Measurements from ENCODE around the gene EPO.
"Not testable (repeated sequence)": the region's sequence is repeated elsewhere in the genome, so short reads cannot be mapped to it uniquely, and the experiment has no call there.

The EPO gene

DNA sequence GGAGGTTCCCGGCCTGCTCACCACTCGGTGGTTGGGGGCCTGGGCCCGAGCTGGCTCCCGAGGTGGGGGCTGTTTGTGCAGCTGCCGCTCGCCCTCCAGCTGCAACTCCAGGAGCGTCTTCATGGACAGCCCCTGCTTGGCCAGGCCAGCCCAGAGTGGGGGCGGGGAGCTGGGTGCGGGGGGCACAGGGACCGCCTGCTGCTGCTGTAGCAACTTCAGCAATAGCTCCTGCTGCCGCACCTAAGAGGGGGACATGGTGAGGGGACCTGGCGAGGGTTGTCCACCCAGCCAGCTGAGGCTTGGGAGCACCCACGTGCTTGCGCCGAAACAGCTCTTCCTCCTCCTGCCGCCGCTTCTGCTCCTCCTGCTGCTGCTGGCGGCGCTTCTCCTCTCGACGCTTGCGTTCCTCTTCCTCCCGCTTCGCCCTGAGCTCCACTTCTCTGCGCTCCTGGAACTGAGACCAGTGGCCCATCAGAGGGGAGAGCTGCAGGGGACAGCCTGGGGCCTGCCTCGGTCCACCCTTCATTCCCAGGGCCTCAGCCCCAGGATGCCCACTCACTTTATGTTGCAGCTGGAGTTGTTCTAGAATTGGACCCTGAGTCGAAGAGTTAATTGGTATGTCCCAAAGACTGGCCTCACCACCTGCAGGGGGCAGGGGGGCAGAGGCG, 37.1 kb upstream of the EPO start:
- DNase-seq (ENCODE audit: low spot score), result no peak

GRCh38 chr7:100683659-100684533, 36.4 kb upstream of the EPO start:
- no peak for DNase-seq (ENCODE audit: low spot score)

GRCh38 chr7:100684534-100685042, 35.7 kb upstream of the EPO start:
- no peak for DNase-seq (ENCODE audit: low spot score)

DNA sequence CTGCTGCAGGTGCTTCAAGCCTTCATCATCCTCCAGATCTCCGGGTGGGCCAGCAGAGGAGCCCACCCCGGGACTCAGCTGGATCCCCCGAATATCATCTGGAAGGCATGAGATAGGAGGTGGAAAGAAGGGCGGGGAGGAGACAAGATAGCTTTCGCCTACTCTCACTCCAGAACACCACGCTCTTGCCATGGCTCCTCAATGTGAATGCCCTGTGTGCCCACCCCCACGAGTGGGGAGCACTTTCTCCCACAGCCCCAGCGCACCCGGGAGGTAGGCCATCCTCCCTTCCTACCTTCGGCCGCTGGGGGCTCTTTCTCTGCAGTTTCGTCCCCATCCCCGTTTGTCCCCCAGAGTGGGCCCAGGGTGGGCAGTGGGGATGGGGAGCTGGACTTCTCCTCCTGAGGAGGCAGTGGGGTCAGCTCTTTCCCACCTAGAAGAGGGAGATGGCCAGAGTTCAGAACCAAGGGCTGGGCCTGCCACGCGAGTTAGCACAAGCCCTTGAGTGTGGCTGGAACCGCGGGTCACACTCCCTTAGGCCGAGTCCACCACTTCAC, 35.1 kb upstream of the EPO start:
- DNase-seq (ENCODE audit: low spot score), result no peak

- no peak for DNase-seq (ENCODE audit: low spot score)
Measured at GRCh38 chr7:100685631-100686145, 34.6 kb upstream of the EPO start.

DNA sequence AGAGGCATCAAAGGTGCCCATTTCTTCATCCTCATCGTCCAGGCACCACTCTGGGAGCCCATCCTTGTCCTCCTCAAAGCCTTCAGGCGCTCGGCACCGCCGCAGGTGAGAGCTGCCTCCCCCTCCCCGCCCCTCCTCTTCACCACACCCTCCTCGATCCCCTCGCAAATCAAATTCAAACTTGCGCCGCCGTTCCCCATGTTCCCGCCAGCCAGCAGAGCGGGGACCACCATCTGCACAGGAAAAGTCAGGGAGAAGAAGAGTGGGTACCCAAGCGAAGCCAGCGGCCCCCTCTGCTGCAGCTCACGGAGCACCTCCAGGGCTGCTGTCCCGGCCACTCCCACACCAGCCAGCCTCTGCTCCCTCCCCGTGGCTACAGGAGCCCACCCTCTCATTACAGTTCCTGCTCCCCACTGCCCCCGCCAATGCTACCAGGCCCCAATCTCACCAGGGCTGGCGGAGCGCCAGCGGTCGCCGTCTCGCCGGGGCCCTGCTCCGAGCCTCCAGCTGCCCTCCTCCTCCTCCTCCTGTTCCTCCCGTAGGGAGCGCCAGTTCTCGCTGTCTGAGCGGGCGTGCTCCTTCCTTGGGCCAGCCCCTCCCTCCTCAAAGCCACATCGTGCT, 34.0 kb upstream of the EPO start:
- DNase-seq (ENCODE audit: low spot score), result no peak

DNA sequence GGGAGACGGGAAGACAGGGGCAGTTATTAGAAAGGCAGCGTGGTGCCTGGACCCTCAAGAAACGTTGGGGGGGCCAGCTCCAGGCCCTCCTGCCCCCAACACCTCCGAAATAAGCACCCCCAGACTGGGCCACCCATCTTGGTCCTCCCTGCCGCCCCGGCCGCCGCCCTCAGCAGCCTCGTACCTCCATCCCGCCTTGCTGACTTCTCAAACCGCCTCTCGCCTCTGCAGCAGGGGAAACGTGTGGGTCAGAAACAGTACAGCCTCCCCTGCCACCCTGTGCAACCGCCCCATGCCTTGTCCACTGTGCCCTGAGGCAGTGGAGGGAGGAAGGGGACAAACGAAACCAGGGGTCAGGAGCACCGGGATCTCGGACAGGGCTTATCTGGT, 33.5 kb upstream of the EPO start:
- DNase-seq (ENCODE audit: low spot score), result no peak

- no peak for DNase-seq (ENCODE audit: low spot score)
Measured at GRCh38 chr7:100687261-100687660, 33.0 kb upstream of the EPO start.

- DNase-seq (ENCODE audit: low spot score), result no peak
Measured at GRCh38 chr7:100687751-100688300, 32.4 kb upstream of the EPO start.

DNA sequence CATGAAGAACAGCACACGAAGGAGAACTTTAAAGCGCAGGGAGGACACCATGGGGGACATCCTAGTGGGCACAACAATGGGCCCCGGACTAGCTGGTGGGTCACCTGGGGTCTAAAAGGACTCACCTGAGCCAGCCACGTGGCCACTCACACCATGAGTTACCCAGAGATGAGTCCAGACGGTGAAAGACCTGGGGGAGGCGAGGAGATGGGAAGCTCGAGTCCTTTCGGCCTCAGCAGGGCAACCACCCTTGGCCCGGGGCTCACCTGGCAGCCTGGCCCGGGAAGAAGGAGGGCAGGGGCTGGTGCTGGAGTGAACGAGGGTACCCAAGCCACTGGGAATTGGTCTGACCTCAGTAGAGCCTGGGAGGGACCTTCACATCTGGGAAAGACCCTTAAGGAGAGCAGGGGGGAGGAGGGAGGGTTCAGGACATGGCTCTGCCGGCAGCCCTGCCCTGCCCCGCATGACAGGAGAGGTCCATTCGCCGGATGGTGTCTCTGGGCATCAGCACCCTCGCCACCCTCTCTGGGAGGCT, 31.9 kb upstream of the EPO start:
- DNase-seq (ENCODE audit: low spot score), result no peak

DNA sequence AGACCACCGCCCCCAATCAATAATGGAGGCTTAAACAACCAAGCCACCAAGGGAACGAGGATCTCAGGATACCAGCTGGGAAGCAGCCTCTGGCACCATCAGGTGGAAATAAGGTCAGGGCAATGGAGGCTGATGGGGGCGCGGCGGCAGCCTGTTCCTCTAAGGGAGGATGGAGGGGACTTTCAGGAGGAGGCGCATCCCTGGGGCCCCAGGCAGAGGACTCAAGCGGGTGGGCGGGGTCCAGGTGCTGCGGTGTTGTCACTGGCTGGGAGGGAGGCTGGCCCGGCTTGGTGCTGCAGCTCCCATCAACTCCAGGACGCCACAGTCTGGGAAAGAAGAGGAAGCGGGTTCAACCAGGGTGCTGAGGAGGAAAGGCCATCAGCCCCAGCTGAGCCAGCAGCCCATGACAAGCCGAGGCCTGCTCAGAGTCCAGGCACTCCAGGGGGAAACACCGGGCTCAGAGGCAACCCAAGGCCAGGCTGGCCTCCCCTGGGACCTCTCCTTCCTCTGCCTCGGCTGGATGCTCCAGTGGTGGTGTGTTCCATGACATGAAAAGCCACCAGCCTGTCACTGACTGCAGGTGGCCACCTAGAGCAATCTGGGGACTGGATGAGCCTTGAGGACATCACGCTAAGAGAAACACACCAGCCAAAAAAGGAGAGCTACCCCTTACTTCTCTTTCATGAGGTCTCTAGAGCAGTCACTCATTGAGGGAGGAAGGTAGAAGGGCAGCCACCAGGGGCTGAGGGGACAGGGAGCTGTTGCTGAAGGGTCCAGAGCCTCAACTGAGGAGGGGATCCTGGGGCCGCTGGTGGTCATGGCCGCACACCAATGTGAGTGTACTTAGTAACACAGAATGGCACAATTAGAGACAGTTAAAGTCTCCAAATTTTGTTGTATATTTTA, 30.8 kb upstream of the EPO start:
- no peak for DNase-seq (ENCODE audit: low spot score)

GRCh38 chr7:100691676-100692577, 28.3 kb upstream of the EPO start:
- peak; percentile 84 for DNase-seq (ENCODE audit: low spot score)

DNA sequence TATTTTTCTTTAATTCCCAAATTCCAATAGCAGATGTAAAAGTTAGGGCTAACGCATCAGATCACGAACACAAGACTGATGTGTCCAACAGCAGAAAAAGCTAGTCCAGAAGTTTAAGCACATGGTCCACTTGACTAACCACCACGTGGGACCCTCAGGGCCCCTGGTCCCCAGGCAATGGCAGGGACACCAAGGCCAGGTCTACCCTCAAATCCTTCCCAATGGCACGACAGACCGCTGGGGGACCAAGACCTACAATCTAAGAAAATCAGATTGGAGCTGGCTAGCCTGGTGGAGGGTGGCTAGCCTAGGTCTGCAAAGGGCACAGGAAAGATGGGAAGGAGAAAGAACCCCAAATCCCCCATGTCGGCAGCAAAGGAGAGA, 27.7 kb upstream of the EPO start:
- DNase-seq (ENCODE audit: low spot score), result no peak

DNA sequence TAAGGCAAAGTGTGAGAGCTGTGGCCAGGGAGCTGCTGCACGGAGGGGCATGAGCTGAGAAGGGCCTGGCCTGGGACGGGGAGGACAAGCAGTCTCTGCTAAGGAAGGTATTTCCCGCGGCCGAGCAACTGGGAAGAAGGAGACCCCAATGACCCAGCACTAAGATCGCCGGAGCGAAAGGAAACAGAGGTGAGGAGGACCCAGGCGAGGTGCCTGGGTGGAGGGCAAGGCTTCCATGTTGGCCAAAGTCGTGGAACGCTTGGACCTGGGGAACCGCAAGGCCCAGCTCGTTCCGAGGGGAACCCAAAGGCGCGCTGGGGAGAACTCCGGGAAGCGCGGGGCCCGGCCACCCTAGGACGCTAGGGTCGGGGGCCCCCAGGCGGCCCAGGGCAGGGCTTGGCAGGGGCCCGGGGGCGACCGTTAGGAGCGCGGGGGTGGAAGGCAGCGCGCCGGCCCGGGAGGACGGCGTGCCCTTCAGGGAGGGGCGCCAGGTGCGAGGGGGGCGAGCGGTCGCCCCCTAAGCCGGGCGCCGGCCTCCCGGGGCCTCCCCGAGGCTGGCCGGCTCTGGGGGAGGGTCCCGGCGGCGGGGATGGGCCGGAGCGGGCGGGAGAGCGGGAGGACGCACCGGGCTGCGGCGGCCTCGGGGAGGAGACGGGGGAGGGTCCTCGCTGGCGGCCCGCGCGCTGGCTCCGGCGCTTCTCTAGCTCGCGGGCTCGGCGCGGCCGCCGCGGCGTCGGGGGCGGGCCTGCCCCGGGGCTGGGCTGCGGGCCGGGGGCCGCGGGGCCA, 26.8 kb upstream of the EPO start:
- no peak for DNase-seq (ENCODE audit: low spot score)

DNA sequence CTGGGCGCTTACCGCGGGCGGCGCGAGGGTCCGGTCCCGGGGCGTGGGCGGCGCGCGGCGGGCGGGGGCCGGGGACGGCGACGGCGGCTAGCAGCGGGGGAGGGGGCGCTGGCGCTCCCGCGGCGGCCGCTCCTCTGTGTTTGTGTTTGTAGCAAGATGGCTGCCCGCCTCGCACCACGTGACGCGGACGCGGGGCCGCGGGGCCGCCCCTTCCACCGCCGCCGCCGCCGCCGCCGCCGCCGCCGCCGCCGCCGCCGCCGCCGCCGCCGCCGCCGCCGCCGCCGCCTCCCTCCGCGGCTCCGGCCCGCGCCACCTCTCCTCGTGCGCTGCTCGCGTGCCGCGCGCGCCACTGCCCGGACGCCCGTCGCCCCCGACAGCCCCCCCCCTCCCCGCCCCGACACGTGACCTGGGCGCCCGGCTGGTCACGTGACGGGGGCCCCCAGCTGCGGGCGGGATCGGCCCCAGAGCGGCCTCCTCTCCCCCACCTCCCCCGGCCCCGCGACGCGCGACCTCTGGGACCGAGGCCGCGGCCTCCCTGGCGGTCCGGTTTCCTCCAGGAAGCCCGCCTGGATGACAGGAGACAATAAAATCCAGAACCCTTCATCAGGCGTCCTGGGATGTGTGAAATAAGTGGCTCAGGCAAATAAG, 26.0 kb upstream of the EPO start, which contains the start of gene GIGYF1:
GIGYF1 (minus strand) TSS at position 153 of the 648 bp plus-strand sequence. CDS start 6,012 bp downstream, outside the sequence.
- DNase-seq (ENCODE audit: low spot score), result peak; percentile 86

DNA sequence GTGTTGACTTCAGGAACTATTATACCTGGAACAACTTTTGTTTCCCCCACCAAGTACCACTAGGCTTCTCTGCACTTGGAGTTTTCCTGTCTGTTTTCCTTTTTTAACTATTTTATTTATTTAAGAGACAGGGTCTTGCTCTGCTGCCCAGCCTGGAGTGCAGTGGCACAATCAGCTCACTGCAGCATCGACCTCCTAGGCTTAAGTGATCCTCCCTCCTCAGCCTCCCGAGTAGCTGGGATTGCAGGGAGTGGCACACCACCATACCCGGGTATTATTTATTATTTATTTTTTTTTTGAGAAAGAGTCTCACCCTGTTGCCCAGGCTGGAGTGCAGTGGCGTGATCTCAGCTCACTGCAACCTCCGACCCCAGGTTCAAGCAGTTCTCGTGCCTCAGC, 24.1 kb upstream of the EPO start:
- DNase-seq (ENCODE audit: low spot score), result no peak

GRCh38 chr7:100699018-100699417, 21.2 kb upstream of the EPO start:
- no peak for DNase-seq (ENCODE audit: low spot score)

DNA sequence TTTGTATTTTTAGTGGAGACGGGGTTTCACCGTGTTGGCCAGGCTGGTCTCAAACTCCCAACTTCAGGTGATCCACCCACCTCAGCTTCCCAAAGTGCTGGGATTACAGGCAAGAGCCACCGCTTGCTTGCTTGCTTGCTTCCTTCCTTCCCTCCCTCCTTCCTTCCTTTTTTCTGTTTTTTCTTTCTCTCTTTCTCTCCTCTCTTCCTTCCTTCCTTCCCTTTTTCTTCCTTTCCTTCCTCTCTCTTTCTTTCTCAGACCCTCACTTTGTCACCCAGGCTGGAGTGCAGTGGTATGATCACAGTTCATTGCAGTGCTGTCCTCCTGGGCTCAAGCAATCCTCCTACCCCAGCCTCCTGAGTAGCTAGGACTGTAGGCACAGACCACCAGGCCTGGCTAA, 19.2 kb upstream of the EPO start:
- DNase-seq (ENCODE audit: low spot score), result not testable (repeated sequence)
